ENCODE measurements around the gene FAM107B. TPM values are rescaled to one million over a fixed set of nuclear protein-coding genes. Genes with fewer than 3 reads are reported as not detected.

Gene FAM107B
- total RNA-seq, 1 donor from 2014 or later = 39.0 TPM

DNA sequence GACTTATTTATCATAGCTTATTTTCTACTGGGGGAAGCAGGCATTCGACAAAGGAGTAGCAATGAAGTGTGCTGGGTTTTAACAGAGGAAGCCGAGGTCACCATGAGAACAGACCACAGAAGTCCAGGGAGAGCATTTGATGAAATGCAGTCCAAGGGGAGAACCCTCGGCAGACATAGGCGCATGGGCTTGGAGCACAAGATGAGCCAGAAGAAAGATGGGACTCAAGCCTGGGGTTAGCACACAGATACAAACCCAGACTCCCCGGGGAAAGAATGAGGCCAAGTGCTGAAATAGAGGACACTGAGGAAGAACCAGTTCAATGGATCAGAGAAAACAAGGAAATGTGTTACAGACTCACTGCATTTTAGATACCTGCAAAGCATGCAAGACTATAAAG is 209.5 kb downstream of the FAM107B start:
- Mint-ChIP-seq H3K9me3 (peaks cover 5% of the 10 kb centered on the region), H3K36me3 (ENCODE audit: low read depth) (peaks cover 19% of the 10 kb centered on the region), H3K4me1 (peaks cover 41% of the 10 kb centered on the region), H3K27me3 (ENCODE audit: low read depth) (no peaks in the 10 kb centered on the region), H3K27ac (ENCODE audit: unreplicated experiment) (no peak overlapping the region), H3K4me3 (no peak overlapping the region)
- no peak for DNase-seq (ENCODE audit: low read depth, low spot score)
- TF ChIP-seq, protein P1, sequence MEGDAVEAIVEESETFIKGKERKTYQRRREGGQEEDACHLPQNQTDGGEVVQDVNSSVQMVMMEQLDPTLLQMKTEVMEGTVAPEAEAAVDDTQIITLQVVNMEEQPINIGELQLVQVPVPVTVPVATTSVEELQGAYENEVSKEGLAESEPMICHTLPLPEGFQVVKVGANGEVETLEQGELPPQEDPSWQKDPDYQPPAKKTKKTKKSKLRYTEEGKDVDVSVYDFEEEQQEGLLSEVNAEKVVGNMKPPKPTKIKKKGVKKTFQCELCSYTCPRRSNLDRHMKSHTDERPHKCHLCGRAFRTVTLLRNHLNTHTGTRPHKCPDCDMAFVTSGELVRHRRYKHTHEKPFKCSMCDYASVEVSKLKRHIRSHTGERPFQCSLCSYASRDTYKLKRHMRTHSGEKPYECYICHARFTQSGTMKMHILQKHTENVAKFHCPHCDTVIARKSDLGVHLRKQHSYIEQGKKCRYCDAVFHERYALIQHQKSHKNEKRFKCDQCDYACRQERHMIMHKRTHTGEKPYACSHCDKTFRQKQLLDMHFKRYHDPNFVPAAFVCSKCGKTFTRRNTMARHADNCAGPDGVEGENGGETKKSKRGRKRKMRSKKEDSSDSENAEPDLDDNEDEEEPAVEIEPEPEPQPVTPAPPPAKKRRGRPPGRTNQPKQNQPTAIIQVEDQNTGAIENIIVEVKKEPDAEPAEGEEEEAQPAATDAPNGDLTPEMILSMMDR (conservative IDR thresholded peaks at IDR 0.05) = no peak

DNA sequence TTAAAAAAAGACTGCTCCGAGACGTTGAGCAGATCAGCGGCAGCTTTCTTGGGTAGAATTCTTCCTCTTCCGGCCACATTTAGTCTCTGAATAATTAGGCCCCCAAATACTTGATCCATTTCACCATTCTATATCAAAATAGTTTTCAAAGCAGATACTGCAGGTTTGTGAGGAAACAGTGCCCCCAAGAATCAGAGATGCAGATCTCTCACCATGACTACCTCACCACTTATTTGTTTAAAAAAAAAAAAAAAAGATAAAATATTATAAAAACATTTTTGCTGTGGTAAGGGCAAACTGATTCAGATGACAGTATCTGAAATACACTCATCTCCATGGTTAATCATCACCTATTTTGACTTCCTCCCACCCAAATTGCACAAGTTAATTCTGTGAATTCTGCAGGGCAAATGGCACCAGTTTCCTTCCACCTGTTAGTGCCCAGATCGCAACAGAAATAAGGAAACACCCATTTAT is 210.4 kb downstream of the FAM107B start:
- Mint-ChIP-seq H3K27ac (ENCODE audit: unreplicated experiment) (no peak overlapping the region), H3K36me3 (ENCODE audit: low read depth) (peaks cover 19% of the 10 kb centered on the region), H3K4me3 (no peak overlapping the region), H3K4me1 (peaks cover 46% of the 10 kb centered on the region), H3K27me3 (ENCODE audit: low read depth) (no peaks in the 10 kb centered on the region), H3K9me3 (peaks cover 5% of the 10 kb centered on the region)
- no peak for DNase-seq (ENCODE audit: low read depth, low spot score)
- TF ChIP-seq, protein P1 (conservative IDR thresholded peaks at IDR 0.05) = no peak

DNA sequence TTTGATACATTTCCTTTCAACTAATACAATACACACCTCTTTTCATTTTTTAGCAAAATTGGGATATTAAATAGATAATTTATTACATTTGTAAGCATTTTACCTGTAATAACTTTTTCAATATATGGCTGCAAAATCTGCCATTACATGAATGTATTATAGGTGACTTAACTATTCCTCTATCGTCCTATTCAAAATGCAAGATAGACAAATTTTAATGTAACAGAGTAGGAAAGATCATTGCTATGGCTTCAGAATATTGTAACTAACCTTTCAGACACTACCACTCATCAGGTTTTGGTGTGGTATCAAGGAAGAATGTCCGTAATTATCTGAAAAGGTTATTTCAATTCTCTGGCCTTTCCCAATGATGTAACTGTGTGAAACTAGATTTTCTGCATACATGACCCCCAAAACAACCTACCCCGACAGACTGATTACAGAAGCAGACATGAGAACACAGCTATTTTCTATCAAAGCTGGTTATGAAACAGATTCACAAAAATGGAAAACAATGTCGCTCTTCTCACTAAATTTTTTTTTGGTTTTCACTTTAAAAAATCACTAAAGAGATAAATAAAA is 211.2 kb downstream of the FAM107B start:
- TF ChIP-seq, protein P1 (conservative IDR thresholded peaks at IDR 0.05) = no peak
- no peaks in the 10 kb centered on the region for H3K27me3 Mint-ChIP-seq (ENCODE audit: low read depth)
- H3K36me3 Mint-ChIP-seq (ENCODE audit: low read depth) = peaks cover 19% of the 10 kb centered on the region
- H3K27ac Mint-ChIP-seq (ENCODE audit: unreplicated experiment) = no peak overlapping the region
- H3K4me3 Mint-ChIP-seq = no peak overlapping the region
- peaks cover 5% of the 10 kb centered on the region for H3K9me3 Mint-ChIP-seq
- DNase-seq (ENCODE audit: low read depth, low spot score) = no peak
- H3K4me1 Mint-ChIP-seq = peaks cover 46% of the 10 kb centered on the region

DNA sequence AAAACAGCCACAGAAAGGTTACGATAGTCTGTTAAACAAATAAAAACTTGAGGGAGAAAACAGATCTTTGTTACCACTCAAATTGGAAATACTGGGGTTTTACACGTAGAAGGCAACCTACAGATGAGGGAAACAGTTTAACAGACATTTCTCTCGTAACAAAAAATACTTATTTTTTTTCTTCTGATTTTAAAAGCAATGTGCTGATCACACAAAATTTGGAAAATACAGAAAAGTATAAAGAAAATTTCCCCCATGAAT is 211.7 kb downstream of the FAM107B start:
- Mint-ChIP-seq H3K27ac (ENCODE audit: unreplicated experiment) (no peak overlapping the region), H3K9me3 (peaks cover 5% of the 10 kb centered on the region), H3K27me3 (ENCODE audit: low read depth) (no peaks in the 10 kb centered on the region), H3K4me1 (peaks cover 46% of the 10 kb centered on the region), H3K36me3 (ENCODE audit: low read depth) (peaks cover 17% of the 10 kb centered on the region), H3K4me3 (no peak overlapping the region)
- TF ChIP-seq, protein P1 (conservative IDR thresholded peaks at IDR 0.05) = no peak
- DNase-seq (ENCODE audit: low read depth, low spot score) = no peak

DNA sequence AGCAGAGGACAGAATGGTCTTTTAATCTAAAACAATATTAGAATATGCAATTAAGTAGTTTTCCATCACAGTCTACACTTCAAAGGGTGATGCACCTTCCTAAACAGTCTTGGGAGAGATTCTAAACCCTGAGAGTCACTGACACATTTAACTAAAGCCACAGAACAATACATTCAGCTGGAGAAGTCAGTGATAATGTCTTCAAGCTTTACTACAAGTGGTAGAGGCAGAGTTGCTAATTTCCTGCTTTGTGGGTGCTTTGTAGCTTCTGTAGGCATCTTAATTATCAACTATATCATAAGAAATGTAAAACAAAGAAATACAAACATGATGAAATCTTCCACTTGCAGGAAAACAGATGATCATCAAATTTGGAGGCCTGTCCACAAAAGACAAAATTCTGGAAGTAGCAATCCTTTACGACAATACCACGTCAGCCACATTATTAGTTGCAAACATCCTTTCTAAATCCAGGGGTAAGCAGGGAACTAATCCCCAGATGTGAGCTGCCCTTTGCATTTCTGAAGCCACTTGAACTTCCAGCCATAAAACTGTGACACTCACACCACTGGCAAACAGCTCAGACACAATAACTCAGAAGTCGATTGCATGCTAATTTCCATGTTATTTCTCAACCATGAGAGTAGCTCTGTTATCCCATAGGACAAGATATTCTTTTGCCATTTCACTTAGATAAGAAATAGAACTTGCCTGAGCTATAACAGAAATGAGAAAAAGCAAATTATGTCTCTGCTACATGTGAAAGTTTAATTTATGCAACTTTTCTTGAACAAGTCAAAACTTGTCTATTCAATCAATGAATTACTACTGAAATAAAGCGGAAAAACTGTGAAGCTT is 212.2 kb downstream of the FAM107B start:
- Mint-ChIP-seq H3K36me3 (ENCODE audit: low read depth) (peaks cover 13% of the 10 kb centered on the region), H3K27me3 (ENCODE audit: low read depth) (no peaks in the 10 kb centered on the region), H3K4me3 (no peak overlapping the region), H3K4me1 (peaks cover 46% of the 10 kb centered on the region), H3K27ac (ENCODE audit: unreplicated experiment) (no peak overlapping the region), H3K9me3 (peaks cover 5% of the 10 kb centered on the region)
- DNase-seq (ENCODE audit: low read depth, low spot score) = no peak
- TF ChIP-seq, protein P1 (conservative IDR thresholded peaks at IDR 0.05) = no peak

Data from neural crest cell (in vitro differentiated cells).